GM21786 (cell line): ENCODE results near the gene SPINK14.

Source experiments
- ATAC-seq: cut with Tn5 transposase; IDR thresholded peaks from one replicate; pipeline ENCODE4 v1.9.1; 2021; ENCODE audit not compliant: unreplicated experiment

SPINK14 gene, protein sequence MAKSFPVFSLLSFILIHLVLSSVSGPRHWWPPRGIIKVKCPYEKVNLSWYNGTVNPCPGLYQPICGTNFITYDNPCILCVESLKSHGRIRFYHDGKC

DNA sequence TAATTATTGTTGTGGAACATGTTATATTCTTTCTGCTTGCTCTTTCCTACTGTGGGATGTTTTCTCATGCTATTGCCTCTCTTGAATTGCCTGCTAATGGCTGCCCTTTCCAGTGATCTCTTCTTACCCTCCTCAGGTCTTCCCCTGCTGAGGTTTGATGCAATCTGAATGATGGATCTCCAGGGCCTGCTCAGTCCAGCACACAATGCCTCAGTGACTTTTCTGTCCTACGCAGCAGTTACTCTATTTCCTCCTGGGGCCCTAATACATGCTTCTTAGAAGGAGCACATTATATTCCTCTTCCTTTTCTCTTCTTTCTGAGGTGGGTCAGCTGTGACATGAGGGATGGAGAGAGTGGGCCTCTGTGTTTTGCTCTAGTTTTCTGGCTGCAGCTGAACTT, at the start of gene SPINK14:
SPINK14 (plus strand) TSS at position 301 of the 400 bp plus-strand sequence. CDS start 1,187 bp downstream, outside the sequence.
- no peak for ATAC-seq

DNA sequence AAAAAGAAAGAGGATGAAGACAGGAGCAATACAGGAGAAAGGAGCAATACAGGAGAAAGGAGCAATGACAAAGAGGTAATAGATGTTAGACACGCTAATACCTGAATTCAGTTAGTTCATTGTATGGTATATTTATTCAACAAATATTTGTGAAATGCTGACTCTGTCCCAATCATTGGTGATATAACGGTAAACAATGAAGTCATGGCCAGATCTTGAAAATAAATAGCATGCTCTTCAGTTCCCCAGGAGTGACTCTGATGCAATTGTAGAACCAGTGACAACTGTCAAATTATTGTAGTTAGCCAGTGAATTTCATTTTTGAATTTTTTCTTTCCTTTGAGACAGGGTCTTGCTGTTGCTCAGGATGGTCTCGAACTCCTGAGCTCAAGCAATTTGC, 48.0 kb upstream of the SPINK14 start:
- no peak for ATAC-seq

DNA sequence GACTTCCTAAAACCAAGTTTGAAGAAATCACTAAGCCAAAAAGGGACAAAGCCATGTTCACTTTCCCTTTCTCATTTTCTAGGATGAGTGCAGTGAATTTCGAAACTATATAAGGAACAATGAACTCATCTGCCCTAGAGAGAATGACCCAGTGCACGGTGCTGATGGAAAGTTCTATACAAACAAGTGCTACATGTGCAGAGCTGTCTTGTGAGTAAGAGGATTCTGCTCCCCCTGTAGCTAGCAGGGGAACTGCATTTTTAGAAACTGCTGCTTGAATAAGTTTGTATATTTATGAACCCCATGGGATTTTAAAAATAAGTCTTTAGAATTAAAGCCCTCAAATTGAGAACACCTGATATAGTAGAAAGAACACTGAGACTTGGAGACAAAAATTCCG, 42.7 kb upstream of the SPINK14 start:
- no peak for ATAC-seq

DNA sequence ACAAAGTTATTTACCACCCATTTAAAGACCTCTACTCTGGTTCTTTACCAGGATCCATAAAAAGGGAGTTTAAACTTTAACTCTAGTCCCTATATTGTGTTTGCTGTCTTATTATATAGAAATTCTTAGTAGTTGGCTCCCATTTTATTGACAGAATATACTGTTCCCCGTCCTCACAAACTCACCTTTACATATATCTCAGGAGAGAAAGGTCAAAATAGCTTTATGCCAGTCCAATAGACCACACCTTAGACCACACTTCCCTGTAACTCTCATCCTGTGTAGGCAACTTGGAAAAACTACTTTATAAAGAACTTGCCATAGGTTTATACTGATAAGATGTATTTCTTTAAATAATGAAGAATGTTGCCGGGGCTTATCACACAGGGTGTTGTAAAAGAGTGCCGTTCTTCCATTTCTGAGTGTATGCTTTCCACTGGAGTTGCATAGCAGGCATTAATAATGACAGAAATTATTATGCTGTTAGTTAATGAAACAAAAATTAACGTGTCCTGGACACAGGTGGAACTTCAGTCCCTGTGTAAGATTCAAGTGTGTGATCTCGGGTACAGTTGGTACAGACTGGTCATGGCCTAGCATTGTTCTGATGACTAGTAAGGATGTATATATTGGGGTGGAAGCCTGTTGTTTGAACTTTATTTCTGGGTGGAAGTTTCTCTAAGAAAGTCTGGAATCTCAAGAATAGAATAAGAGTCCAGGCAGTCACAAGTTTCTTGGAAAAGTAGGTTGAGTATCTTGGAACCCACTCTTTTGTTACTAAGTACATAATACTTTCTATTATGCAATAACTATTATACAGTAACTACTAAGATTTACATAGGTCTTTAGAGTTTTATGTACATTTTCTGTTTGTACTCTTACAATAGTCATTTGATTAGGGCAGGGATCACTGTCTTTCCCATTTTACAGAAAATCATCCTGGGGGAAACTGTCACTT, 33.0 kb upstream of the SPINK14 start:
- no peak for ATAC-seq

DNA sequence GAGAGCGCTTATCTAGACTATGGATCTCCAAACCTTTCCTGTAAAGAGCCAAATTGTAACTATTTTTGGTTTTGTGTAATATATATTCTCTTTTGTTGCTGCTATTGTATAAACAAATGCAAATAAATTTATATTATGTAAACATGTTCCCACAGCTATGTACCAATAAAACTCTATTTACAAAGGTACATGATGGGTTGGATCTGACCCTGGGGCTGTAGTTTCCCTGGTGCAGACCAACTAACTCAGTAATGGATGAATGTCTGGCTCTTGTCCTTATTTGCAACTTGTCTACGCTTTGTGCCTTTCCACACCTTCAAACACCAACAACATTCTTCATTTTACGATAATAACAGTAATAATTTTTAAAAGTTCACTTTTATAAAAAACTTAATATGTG, 27.5 kb upstream of the SPINK14 start:
- no peak for ATAC-seq

DNA sequence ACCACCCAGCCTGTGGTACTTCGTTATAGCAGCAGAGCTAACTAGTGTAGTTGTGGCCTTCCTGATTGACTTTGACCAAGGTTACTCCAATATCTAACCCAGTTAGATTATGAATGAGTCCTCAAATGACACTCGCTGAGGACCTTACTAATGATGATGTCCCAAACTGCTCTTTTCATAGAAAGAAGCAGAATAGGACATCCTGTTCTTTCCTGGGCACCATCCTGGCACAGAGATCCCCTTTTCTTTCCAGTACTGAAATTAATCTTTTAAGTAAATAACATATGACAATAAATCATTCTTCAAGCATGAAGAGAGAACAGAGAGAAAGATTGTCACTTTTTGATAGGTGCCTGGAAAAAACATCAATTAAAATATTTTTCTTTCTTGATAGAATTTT, 26.7 kb upstream of the SPINK14 start:
- no peak for ATAC-seq

DNA sequence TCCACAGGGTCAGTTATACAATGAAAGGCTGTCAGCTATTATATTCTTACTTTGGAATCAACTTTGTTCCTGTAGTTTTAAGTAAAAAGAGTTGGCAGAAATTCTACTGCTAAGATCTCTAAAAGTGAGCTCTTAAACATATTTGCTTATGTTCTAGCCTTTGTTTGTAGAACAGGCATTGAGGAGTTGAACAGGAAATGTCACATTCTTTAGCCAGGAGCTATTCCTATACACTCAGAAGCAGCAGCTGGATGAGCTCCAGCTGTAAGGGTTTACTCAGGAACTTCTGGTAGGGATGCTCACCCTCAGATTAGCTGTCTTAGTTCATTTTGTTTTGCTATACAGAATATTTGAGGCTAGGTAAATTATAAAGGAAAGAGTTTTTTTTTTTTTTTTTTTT, 22.4 kb upstream of the SPINK14 start:
- no peak for ATAC-seq

DNA sequence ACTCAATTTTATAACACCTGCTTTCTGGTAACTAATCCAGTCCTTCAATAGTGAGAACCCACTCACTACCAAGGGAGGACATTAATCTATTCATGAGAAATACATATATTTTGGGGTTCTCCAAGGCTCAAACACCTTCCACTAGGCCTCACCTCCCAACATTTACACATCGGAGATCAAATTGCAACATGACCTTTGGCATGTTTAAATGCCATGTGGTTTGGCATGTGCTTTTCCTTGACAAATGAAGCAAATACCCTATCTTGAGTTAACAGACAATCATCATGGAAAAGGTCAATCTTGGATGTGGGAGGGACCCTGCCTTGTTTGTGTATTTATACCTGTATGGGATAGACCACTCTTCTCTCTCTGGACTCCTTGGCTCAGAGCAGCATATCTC, 21.9 kb upstream of the SPINK14 start:
- no peak for ATAC-seq

DNA sequence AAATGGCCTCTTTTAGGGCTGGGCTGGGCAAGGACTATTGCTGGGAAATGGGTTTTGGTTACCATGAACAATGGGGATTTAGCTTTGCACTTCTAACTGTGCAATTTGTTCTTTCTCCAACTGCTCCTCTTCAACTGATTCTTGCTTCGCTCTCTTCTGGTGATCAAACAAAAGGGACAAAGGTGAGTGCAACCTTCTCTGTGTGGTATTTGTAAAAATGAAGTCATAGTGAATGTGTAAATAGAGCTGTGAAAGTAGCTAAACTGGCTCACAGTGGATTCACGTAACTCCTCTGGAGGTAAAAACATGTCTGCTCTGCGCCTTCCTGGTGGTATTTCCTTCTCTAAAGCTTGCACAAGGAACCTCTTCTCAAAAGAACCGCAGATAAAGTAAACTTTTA, 20.9 kb upstream of the SPINK14 start:
- no peak for ATAC-seq

DNA sequence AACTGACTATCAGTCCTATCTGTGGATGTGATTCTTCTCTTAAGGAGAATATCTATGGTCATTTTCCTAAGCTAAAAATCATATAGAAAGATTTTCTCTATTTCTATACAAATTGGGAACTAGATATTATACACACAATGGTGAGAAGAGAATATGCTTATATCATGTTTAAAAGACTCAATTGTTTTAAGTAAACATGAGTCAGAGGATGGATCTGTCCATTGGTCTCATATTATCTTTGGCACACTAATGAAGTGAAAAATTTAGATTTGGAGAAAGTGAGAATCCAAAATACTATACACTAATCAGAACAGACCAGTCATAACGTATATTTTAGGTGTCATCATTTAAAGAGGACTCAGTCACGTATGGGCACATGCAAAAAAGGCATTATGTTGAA, 16.5 kb upstream of the SPINK14 start:
- no peak for ATAC-seq

DNA sequence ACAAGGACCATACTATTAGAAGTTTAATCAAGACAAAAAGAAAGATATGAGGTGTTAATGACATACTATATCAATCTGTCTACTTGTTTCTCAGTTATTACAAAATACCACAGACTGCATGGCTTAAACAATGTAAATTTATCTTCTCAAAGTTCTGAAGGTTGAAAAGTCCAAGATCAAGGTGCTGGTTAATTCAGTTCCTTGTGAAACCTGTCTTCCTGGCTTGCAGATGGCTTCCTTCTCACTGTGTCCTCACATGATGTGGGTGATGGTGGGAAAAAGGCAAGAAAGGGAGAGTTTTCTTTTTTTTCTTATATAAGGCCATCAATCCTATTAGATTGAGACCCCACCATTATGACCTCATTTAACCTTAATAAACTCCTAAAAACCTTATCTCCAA, 15.6 kb upstream of the SPINK14 start:
- ATAC-seq: no peak

DNA sequence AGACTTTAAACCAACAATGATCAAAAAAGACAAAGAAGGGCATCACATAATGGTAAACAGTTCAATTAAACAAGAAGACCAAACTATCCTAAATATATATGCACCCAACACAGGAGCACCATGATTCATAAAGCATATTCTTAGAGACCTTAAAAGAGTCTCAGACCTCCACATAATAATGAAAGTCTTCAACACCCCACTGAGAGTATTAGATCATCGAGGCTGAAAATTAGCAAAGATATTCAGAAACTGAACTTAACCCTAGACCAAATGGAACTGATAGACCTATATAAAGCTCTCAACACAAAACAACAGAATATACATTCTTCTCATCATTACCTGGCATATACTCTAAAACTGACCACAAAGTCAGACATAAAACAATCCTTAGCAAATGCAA, 11.7 kb upstream of the SPINK14 start:
- no peak for ATAC-seq

DNA sequence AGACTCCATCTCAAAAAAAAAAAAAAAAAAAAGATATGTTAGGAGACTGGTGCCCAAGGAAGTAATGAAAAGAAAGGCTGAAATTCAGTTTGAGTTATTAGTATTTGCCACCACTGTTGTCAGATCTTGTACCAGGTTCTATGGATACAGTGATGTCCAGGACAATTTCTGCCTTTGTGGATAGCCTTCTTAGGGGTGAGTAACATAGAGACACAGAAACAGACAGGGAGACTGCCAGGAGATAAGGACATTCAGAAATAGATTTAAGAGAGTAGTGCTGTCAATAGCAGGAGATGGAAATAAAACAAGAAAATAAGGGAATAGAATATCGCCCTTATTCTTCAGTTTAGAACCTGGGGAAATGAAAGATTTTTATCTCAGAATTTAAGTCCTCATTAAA, 6.3 kb upstream of the SPINK14 start:
- ATAC-seq: no peak

DNA sequence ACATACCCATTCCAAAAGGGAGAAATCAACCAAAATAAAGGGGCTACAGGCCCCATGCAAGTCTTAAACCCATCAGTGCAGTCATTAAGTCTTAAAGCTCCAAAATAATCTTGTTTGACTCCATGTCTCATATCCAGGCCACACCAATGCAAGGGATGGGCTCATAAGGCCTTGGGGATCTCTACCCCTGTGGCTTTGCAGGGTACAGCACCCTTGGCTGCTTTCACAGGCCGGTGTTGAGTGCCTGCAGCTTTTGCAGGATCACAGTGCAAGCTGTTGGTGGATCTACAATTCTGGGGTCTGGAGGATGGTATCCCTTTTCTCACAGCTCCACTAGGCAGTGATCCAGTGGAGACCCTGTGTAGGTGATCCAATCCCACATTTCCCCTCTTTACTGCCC, 5.0 kb upstream of the SPINK14 start:
- no peak for ATAC-seq

DNA sequence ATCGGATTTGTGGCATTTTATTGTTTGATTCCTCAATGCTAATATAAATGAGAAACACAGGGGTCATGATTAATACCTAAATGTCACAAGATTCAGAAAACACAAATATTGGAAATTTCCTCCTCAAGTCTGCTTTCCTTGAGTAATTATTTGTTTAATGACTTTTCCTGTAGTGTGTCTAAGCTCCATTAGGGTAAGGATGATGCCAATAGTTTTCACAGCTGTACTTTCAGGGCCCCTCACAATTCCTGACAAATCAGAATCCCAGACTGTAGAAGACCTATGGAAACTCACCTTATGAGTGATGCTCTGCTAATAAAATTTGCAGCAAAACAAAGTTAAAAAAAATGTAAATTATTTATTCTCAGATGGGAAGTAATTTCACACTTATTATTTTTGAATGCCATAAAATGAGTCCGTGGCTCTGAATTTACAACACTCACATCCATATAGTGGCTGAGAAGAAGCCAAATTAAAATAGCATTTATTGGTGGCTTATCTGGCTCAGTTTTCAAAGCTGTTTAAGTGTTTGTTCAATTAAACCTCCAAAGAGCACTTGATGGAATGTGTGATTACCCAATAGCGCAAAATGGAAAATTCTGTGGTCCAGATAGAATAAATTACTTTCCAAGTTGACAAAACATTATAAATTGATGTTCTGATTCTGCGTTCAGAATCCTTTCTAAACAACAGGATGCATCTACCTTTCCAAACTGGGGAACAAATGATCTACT, 1.6 kb upstream of the SPINK14 start:
- ATAC-seq: no peak

DNA sequence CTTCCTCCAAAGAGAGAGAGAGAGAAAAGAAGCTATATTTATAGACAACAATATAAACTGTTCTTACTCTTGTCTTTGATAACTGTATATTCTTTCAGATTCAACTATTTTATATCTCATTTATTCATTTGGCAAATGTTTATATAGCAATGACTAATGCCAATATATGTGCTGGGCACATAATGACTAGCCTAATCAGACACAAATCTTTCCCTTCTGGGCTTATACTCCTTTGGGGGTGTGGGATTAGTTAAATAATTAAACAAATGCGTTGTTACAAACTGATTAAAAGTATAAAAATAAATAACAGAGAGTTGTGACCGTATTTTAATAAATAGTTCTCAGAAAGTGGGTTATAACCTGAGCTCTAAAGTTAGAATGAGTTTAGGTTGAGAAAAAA, 4.0 kb downstream of the SPINK14 start:
- no peak for ATAC-seq

DNA sequence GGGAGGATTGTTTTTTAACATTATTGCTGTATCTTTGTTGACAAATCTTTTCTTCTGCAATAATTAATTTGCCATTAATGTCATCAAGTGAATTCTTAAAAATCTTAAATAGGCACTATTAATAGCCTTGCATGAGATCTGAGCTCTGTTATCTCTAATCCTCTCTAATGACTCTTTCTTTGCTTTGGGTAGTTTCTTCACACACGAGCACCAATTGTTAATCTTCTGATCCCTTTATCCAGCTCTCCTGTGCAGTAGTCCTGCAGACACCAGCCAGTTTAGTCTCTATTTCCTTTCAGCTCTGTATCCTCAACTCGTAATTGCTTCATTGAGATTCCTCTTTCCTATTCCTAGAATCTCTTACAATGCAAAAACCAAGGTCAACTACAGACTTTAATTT, 8.1 kb downstream of the SPINK14 start:
- ATAC-seq: no peak

DNA sequence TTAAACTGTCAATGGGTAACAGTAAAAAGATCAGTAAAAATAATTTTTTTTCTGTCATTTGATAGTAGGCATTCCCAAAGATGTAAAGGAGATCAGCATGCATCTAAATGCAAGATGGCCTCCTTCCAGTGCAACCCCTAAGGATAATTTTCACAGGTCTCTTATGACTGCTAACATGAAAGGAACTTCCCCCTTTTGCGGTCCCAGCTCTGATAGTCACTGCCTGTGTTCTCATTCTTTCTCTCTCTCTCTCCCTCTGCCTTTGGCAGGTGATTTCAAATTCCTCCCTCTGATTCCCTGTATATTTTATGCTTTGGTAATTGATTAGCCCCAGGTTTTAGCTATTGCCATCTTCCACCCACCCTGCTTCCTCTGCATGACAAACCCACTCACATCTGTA, 8.9 kb downstream of the SPINK14 start:
- no peak for ATAC-seq

DNA sequence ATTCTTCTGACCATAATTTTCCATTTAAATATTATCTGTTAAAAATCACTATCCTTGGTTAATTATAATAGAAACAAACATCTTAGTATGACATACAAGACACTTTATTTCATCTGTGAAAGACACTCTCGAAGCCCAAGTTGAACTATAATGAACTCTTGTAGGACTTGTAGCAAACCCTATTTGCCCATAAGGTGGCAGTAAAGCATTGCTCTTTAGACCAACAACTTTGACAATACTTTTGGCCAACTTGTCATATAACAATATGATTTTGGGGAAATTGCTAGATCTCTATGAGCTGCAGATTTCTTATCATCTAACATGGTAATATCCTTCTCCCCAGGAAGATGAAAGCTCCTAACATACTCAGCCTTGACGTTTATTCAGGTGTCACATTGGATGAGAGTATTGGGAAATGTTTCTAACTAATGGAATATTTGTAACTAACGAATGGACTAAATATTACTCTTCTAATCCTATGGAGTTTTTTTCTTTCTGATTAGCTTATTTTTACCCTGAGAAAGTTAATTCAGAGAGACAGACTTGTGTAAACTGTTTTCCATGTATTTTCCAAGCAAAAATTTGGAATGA, 11.0 kb downstream of the SPINK14 start:
- ATAC-seq: peak; percentile 76

DNA sequence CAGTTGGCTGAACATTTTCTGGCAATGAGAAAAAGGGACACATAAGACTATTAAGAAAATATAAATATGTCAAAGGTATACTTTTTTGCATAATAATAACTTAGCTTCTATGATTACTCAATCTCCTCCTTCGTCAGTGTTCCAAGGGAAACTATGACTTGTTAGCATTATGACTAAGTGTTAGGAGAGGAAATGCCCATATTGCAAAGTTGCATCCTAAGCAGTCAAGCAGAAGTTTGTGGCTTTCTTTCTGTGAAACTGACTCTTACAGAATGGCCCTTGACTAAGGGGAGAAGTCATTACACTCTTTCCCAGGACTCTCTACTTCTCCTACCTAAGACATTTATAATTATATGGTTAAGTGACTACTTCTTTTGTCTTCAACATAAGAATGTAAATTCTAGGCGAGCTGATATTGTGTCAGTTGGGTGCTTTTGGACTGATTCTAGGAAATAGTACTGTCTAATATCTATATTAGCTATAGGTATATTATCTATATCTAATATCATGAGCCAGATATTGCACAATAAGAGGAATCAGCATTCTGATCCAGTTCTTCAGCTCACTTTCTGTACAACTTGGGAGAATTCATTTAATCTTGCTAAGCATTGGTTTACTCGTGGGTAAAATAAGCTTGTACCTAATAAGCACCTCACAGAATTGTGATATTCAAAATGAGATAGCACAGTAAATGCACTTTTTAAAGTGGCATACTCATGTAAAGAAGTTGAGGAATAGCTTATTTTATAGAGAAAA, 18.1 kb downstream of the SPINK14 start:
- no peak for ATAC-seq

DNA sequence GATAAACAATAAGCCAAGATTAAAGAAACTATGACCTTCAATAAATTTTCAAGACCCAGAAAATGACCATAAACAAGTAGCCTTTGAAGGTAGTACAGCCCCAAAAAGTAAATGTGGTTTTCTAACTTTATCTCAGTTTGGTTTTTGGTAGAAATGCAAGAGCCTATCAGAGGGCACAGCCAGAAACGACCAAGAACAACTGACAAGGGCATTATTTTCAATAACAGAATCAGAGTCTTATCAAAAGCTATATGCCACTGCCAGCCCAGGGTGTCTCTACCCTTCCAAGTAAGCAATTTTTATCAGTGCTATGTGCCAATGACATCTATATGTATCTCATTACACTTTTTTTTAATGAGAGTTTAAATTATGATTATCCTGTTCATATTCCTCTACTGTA, 22.7 kb downstream of the SPINK14 start:
- ATAC-seq: no peak
